HG03135 (cell line): ENCODE measurements around the gene NUTF2.

Source experiments
- ATAC-seq: cut with Tn5 transposase; IDR thresholded peaks from one replicate; pipeline ENCODE4 v1.9.1; 2021; ENCODE audit warnings: mild to moderate bottlenecking, moderate library complexity; ENCODE audit not compliant: unreplicated experiment

NUTF2 gene

DNA sequence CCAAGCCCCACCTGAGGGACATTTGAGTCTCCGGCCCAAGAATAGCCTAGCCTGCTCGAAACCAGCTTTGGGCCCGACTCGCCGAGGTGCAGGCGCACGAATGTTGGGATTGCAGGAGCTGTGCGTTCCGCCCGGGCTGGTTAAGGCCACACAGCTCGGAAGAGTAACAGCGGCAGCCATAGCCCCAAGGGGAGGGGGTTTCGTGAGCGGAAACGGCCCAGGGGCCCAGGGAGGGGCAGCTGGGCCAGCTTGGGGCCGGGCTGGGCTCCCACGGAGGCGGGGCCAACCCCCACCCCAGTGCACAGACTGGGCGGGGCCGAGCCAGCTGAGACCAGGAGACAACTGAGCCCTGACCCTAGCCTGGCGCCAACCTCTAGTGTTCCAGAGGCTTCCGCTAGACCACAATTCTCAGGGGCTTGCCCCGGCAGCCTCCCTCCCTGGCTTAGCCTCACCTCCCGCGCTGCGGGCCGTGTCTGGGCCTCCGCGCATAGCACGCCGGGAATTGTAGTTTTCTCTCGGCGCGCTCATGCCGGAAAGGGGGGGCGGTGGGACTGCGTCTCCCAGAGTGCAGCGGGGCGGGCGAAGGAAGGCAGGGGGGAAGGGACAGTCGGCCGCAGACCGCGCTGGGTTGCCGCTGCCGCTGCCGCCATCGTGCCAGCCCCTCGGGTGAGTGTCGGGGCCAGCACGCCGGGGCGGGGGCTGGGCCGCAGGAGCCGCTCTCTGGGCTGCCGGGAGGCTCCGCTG lies at the start of gene NUTF2:
Gene NUTF2 (plus strand): TSS at position 614 of the 744 bp plus-strand sequence. CDS start 18,198 bp downstream, outside the sequence.
- ATAC-seq = peak; percentile 50

DNA sequence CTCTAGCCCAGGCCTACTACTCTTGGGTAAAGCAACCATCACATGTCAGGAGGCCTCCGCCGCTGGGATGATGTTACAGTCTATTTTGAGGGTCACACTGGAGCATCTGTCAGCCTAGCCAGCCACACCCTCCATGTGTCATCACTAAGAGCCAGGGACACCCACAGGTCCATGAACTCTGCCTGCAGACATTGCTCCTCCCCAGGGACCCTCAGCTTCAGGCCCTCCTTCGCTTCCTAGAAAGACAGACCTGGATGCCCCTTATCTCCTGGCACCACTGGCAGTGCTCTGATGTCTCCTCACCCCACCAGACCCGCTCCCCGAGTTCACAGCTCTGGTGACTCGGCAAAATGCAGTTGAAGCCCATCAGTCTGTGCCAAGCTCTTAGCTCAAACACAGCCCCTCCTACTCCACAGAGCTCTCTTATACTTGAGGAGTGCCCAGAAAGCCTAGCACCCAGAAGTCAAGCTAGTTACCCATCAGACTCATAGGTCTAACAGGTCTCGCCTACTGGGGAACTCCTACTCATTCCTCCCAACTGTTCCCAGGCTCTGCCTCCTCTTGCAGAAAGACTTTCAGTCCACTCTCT lies 46.3 kb upstream of the NUTF2 start:
- no peak for ATAC-seq

DNA sequence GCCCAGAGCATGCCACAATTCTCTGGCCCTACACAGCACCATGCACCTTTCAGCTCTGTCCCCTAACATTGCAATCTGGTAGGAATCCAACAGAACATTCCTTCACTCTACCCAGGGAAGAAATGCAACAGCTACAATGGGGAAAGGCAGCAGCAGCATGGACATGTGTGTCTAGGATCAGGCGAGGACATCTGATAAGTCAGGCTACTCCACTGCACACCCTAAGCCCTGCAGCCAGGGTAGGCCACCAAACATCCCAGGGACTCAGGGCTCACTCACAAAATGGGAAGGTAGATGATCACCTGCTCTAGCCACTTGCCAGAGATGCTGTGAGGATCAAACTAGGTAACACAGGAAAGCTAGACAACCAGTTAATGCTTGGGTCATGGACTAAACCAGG lies 45.5 kb upstream of the NUTF2 start:
- ATAC-seq = no peak

DNA sequence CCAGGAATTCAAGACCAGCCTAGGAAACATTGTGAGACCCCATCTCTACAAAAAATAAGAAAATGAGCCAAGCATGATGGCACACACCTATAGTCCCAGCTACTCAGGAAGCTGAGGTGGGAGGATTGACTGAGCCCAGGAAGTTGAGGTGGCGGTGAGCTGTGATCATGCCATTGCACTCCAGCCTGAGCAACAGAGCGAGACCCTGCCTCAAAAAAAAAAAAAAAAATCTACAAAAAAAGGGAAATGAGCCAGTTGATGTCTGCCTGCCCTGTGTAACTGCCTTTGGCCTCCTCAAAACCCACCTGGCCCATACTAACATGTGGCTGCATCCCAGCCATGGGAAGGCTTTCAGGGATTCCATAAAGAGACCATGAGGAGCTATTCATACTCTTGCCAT lies 44.9 kb upstream of the NUTF2 start:
- ATAC-seq = no peak

DNA sequence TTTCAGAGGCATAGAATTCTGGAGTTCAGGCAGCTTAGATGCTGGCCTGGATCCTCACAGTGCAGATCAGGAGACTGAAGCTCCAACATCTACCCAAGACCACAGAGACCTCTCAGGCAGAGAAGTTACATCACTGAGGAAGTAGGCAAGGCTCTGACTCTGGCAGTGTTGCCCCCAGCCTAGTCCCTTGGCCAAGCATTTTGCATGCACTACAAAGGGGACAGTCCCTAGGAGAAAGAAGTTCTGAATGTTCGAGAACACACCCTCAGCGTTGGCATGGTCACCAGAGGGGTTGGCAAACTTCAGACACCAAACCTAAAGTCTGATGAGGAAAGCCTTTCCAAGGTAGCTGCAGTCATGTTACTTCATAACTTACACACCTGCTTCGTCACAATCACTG lies 42.8 kb upstream of the NUTF2 start:
- no peak for ATAC-seq

DNA sequence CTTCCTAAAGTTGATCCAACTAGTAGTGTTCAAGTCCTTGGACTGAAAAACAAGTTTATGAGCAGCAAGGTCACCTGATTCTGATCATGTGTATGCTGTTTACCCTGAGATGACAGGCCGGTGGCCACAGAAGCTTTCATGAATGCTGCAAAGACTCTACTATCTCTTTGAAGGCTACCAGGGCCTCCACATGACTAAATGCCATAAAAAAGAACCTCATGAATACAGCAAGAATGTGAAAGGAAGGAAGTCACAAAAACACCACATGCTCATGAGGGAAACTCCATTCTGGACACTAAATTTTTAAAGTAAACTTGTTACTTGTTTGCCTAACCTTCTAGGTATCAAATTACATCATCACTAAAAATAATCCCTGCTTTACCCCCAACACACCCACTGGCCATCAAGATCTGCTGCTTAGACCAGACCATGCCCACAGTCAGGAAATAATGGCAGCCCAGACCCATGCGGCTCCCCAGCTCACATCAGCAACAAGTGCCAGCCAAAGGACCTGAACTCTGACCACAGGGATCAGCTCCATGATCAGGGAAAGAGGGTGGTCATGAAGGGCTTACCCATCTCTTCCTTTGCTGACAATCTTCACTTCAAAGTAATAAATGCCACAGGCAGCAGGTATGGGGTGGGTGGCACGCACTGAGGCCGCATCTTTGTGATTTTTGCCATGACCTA lies 41.7 kb upstream of the NUTF2 start:
- ATAC-seq = no peak

DNA sequence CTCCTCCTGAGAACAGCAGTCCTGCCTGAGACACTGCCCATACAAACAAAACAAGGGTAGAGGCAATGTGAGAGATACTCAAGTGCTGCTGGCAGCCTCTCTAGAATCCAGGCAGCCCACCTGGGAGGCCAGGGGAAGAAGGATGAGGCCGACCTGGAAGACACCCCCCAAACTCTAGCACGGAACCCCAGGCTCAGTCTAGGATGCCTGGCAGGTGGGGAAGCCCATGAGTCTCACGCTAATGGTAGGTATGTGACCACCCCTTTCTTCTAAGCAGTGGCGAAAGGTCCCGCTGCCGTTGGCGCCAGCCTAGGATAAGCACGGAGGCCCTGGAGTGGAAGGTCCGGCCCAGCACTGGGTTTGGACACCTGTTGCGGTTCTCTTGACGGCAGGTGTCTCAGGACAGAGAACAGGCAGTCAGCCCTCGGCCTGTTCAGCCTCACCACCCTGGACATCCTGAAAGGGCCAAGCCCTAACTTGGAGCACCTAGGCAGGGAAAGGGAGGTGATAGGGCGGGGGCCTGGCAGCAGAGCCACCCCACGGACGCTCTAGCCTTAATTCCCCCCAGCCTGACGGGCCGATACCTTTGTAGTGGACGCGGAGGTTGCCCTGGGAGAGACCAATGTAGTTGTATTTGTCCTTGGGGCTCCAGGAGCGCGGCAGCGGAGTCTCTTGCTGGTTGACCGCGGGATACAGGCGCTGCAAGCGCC lies 40.9 kb upstream of the NUTF2 start:
- peak; percentile 1 for ATAC-seq

DNA sequence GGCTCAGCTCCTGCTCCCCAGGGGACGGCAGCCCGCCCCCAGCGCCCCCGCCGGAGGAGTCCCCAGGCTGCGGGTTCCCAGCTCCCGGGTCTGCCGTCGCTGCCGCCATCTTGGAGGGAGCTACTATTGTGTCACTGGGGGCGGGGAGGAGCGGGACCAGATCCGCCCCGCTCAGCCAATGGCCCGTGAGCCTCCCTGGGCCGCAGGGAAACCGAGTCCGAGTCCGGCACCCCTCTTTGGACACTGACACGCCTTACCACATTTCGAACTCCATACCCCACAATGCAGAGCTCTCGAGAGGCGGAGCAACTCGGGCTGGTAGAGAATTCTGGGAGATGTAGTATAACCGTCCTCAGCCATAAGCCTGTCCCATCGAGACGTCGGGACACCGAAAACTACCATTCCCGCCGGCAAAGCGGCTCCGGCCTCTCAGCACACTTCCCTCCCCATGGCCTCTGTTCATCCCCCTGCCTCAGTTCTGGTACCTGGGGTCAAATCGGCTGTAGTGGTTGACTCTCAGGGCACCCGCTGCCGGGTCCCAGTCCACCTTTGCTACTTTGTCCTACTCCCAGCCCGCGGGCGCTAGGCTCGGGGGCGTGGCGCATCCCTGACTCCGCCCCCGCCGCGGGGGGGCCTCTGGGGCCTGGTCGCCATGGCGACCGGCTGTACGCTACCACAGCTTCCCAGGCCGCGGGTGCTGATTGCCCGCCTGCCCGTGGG lies 40.1 kb upstream of the NUTF2 start, which contains the start of the genes RANBP10 and TSNAXIP1:
Gene RANBP10 (minus strand): TSS at position 133 of the 720 bp plus-strand sequence. CDS start 24 bp downstream, at position 109.
Gene TSNAXIP1 (plus strand): TSS at position 462 of the 720 bp plus-strand sequence. CDS start 261 bp downstream, outside the sequence.
- peak; percentile 96 for ATAC-seq

DNA sequence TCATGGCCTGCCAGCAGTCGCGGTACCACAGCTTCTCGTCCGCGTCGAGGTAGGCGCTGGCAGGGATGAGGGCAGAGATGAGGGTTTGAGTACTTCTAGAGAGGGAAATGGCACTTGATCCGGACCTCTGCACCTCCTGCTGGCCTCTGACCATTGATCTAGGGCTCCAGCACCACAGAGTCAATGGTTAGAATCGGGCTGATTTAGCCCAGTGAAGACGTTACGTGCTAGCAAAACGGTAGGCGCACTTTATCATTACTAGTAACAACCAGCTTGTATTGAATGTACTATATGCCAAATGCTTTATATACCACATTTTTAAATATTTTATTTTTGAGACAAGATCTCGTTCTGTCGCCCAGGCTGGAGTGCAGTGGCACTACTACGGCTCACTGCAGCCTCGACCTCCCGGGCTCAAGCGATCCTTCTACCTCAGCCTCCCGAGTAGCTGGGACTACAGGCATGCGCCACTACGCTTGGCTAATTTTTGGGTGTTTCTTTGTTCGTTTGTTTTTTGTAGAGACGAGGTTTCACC lies 39.5 kb upstream of the NUTF2 start:
- no peak for ATAC-seq

DNA sequence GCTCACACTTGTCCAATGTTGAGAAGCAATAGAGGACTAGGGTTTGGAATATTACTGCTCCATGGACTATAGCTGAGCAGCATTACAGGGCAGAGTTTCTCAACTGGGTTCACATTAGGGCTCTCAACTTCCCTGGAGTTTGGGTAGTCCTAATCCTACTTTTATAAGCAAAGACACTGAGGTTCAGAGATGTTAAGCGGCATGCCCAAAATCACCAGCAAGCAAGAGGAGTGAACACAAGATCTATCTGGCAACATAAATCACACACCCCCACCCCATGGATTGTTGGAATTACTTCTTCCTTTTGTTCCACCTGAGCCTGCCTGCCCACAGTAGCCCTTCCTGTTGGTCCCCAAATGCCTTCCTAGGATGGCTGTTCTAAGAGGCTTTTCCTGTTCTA lies 34.8 kb upstream of the NUTF2 start:
- ATAC-seq = no peak

DNA sequence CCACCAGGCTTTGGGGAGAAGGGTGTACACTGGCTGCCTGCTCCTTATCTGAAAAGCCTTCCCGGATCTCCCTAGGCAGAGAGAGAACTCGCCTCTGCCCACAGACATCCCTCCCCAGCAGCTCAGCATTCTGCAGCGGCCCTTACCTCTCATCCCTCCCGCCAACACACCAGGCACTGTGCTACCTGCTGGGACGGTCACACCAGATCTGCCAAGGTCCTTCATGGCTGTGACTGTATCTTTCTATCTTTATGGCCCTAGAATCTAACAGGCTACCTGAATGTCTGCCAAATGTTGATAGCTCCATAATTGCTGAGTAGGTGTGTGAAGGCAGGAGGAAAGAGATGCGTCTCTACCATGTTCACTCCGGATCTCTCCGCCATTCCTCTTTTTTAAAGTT lies 32.2 kb upstream of the NUTF2 start:
- no peak for ATAC-seq

DNA sequence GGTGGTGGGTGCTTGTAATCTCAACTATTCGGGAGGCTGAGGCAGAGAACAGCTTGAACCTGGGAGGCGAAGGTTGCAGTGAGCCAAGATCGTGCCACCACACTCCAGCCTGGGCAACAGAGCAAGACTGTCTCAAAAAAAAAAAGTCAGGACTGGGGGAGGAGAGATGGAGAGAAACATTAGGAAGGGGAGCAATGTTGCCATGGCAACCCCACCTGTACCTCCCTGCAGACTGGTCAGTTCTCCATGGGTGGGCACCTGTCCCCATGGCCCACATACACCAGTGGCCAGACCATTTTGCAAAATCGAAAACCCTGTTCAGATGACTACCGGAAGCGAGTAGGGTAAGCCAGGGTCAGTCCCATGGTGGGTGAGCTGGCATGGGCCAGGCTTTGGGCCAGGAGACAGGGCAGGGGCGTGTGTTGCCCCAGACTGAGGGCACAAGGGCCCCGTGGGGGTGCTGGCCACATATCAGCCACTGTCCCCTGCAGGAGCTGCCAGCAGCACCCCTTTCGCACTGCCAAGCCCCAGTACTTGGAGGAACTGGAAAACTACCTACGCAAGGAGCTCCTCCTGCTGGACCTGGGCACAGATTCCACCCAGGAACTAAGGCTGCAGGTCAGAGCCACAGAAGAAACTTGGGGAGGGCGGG lies 26.0 kb upstream of the NUTF2 start:
- no peak for ATAC-seq

DNA sequence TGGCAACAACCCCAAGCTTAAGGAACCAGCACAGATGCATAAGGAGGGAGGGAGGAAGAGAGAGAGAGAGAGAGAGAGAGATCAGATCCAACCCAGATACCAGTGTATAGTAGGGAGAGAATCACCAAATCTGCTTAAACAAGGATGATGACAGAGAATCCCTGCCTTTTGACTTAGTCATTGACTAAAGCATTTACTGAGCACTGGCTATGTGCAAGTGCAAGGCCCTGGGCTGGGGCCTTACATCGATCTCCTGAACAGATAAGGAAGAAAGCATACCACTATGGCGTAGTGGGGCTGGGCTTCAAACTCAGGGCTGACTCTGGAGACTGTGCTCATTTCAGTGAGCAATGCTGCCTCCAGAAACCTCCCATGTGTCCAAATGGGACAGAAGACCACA lies 24.2 kb upstream of the NUTF2 start:
- ATAC-seq = no peak

DNA sequence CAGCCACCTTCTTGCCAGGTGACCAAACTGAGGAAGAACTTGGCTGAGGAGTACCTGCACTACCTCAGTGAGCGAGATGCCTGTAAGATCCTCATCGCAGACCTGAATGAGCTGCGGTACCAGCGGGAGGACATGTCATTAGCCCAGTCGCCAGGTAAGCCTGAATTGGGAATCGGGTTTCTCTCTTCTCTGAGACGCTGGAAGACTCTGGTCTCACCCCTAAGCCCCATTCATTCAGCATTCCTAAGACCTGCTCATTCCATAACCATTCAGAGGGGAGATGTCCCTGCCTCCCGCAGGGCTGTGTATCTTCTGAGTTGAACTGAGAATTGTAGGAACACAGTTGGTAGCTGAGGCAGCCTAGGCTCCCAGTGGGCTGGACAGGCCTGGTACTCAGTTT lies 21.6 kb upstream of the NUTF2 start:
- ATAC-seq = no peak

DNA sequence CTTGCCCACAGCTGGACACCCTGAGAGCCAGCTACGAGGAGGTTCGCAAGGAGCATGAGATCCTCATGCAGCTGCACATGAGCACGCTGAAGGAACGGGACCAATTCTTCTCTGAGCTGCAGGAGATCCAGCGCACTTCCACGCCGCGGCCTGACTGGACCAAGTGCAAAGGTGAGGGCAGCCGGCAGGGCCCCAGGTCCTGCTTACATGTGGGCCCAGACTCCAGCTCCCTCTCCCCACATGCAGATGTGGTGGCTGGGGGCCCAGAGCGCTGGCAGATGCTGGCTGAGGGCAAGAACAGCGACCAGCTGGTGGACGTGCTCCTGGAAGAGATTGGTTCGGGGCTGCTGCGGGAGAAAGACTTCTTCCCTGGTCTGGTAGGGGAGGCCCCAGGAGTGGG lies 20.8 kb upstream of the NUTF2 start:
- ATAC-seq = no peak

DNA sequence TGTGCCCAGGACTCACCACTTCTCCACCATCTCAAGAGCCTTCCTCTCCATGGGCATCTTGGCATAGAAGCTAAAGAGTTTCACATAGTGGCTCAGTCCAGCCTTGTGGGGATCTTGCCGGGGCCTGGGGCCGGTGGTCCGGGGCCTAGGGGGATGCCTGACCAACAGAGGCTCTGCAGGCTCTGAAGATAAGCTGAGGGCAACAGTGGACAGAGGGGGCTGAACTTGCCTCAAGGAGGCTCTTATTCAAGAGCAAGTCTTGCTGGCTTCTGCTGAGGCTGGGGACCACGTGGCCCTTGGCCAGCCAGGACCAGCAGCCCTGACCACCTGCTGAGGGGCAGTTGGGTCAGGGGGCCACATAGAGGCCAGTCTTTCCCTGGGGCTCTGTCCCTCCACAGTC lies 18.1 kb upstream of the NUTF2 start:
- no peak for ATAC-seq

DNA sequence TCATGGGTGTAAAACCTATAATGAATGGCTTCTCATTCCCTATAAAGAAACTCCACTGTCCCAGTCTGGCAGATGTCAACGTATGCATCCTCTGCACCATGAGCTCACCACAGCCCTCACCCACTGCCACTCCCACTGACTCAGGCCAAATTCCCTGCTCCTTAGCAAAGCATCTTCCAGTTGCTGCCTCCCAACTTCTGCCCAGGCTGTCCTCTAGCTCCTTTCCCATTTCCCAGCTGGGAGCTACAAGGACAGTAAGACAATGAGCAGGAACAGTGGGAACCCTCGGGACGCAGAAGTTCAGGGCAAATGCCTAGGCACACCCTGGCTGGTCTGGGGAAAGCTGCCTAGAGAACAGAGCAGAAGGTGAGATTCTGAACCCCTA lies 13.7 kb upstream of the NUTF2 start:
- no peak for ATAC-seq

DNA sequence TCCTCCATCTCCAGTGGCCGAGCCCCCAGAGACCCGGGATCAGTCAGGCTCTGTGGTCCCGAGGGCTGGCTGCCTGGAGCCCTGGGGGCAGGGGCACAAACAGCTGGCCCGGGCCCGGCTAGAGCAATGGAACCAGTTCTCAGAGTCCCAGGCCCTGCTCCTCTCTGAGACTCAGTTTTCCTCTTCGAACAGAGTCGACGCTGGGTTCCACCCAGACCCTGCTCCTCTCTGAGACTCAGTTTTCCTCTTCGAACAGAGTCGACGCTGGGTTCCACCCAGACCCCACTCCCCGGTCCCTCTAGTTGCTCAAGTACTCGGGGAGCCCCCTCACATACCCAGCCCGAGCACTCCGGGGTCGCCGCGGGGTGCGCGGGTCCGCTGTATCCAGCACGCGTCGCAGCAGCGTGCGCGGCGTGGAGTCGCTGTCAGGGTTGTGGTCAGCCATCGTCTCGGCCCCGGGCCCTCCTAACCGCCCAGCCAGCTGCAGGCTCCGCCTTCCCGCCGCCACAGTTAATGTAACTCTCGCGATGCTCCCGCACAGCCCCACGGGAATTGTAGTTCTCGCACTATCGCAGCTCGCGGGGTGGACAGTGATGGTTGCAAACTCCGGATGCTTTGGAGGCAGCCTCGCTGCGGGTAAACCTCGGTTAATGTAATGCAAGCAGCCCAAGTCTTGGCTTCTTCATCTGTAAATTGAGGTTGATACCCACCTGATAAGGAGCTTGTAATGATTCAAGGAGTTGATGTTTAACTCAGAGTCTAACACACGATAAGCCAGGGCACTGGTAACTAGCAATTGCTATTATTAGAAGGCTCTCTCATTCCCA lies 13.1 kb upstream of the NUTF2 start:
- ATAC-seq = peak; percentile 93

DNA sequence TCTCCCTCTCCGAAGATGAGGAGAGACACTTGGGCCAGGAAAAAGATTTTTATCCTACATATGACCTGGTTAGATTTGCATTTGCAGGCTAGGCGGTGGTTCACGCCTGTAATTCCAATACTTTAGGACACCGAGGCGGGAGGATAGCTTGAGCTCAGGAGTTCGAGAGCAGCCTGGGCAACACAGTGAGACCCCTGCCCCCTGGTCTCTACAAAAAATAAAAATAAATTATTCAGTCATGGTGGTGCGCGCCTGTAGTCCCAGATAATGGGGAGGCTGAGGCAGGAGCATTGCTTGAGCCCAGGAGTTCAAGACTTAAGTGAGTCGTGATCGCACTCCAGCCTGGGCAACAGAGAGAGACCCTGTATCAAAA lies 12.5 kb upstream of the NUTF2 start:
- no peak for ATAC-seq
